ENCODE measurements around the gene KIF3A. TPM values are rescaled to one million over a fixed set of nuclear protein-coding genes. Genes with fewer than 3 reads are reported as not detected.

KIF3A gene
- total and polyA plus RNA-seq, 2 of the 8 experiments (the other 6 are each of a cell fraction or from before 2014, with no cell fraction given): 3.1 to 13.1 TPM

DNA sequence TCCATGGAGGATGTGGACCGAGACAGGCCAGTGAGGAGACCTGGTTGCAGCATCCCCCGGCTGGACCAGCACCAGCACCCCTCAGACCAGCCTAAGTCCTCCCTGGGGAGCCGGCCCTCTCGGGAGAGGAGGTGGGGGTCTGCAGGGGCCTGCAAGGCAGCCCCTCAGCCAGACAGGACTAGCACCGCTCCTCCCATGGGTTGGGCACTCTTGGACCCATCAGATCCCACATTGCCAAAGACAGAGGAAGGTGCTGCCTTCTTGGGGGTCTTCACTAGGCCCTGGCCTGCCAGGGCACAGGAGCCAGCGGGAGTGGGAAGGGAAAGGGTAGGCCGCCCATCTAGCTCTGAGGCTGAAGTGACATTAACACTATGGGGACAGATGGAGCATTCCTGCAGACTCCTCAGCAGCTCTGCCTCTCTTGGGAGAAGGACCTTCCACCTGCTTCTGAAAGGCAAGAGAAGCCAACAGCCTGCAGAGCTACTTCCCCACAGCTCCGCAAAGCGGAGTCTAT, 72.6 kb downstream of the KIF3A start (continued):
- TF ChIP-seq MAFK (IDR thresholded peaks at IDR 0.05; ENCODE audit: low read depth, low read length): no peak
- TF ChIP-seq, protein P1, sequence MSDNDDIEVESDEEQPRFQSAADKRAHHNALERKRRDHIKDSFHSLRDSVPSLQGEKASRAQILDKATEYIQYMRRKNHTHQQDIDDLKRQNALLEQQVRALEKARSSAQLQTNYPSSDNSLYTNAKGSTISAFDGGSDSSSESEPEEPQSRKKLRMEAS (IDR thresholded peaks at IDR 0.05): no peak
- TF ChIP-seq KDM1A (IDR thresholded peaks at IDR 0.05; ENCODE audit: borderline replicate concordance, low read length): no peak
- TF ChIP-seq CBX5 (IDR thresholded peaks at IDR 0.05; ENCODE audit: low read depth, low read length): no peak
- no peak for TF ChIP-seq BRCA1 (IDR thresholded peaks at IDR 0.05; ENCODE audit: low read depth, low read length)
- TF ChIP-seq CHD1 (IDR thresholded peaks at IDR 0.05; ENCODE audit: low read depth, low read length): no peak
- no peak for TF ChIP-seq SRF (IDR thresholded peaks at IDR 0.05; ENCODE audit: low read depth, low read length)
- TF ChIP-seq, protein P2, sequence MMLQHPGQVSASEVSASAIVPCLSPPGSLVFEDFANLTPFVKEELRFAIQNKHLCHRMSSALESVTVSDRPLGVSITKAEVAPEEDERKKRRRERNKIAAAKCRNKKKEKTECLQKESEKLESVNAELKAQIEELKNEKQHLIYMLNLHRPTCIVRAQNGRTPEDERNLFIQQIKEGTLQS (IDR thresholded peaks at IDR 0.05; ENCODE audit: insufficient read depth, low read depth, low read length): no peak
